NCI-H2081 (cell line): ENCODE data around the gene PLA1A.
A peak's percentile ranks its signal among the peaks of the same experiment; 100 is the strongest.
"Not testable (repeated sequence)": the region's sequence is repeated elsewhere in the genome, so short reads cannot be mapped to it uniquely, and the experiment has no call there.

Experiments used
- DNase-seq, 2 experiments: peaks; one replicate each; lab custom pipeline; 2025; lab: John Stamatoyannopoulos, UW

Gene PLA1A

DNA sequence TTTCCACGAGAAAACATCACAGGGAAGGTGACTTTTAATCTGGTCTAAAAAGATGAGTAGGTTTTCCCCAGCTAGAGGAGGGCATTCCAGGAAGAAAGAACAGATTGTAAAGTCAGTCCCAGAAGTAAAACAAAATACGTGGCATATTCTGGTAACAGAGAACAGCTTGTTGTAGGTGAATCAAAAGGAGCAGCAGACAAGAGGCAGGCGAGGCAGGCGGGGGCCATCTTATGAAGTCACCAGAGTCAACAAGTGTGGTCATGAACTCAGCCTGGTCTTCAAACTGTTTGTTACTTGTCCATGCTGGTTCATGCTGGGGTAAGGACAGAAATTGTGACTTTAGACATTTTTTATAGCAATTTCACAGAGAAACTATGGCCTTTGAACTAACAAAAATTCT is 66.7 kb downstream of the PLA1A start:
- no peak for DNase-seq

DNA sequence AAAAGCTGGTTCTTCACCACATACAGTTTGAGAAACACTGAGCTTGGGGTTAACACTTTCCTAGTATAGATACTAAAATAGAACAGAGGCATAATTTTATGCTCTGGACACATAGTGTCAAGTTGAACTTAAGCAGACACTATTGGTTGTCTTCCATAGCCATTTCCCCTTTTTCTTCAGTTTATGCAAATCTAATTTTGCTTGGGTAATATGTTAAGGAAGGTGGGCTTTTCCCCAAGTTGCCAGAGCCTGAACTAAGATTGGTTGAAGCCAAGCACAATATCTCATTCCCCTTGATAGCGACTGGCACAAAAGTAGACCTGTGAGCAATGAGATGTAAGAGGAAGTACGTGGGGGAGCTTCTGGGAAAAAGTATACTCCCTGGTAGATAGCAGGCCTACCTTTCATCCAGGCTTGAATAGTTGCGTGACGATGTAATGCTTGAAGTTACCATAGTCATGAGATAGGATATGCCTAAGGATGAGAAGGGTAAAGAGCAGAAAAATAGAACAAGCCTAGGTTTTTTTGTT is 67.2 kb downstream of the PLA1A start:
- DNase-seq, result no peak

DNA sequence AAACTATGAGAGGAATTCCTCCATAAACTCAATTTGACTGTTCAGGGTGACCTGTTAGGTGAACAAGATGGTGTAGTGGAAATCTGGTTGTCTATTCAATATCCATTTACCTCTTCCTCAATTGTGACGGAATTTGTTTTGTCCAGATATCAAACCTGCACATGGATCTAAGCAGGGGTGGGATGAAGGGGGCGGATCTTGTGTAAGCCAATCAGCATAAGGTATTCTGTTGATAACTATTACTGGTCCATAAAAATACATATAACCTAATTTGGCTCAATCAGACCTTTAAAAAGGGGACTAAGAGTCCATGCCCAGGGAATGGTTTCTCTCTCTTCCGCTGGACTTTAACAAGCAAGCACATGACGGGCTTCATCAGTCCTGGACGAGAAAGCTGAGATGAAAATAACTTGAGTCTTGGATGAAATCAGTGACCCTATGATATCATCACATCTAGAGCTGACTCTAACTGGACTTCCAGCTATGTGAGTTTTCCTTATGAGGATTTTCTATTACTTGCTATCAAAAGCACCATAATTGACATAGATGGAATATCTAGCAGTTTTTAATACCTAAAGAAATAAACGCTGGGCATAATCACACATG is 68.4 kb downstream of the PLA1A start:
- DNase-seq, result no peak

DNA sequence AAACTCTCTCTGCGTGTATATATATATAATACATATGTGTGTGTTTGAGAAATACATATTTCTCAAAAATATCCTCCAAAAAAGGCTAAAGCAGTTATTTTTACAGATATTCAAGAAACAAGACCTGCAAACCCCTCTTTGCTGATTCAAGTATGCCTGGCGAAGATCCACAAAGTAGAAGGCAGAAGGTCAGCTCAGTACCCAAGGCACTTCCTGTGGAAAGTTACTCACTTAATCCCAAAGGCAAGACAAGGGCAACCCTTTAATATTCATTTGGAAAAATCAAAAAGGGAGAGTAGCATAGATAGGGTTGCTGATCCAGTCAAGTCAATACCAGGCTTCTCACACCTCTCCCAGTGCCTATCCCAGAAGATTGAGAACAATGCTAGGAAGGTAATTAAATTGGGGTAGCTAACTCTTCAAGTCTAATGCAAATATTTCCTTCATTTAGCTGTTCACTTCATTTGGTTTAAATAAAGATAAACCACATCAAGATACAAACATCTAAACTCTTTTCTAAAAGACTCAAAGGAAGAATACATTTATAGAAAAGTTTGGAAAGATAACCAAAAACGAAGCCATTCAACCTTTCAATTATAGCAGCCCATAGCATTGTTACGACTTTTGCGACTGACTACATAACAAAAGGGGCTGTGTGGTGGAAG is 72.4 kb downstream of the PLA1A start:
- no peak for DNase-seq

DNA sequence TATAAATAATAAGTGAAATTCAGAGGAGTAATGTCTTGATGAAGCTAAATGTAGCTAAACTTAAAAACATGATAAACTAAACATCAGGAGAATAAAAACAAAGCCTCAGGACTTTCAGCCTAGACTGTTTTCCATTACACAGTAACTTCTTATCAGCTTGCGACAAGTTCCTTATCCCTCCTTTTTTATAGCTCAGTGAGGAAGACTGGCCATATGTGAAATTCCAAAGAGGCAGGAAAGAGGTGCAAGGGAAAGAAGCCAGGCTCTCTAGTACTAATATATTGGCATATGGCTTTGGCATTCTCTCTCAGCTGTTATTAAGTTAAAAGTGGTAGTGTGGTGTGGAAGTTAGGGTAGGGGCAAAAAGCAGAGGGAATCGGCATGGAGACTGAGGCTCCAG is 75.1 kb downstream of the PLA1A start:
- no peak for DNase-seq

DNA sequence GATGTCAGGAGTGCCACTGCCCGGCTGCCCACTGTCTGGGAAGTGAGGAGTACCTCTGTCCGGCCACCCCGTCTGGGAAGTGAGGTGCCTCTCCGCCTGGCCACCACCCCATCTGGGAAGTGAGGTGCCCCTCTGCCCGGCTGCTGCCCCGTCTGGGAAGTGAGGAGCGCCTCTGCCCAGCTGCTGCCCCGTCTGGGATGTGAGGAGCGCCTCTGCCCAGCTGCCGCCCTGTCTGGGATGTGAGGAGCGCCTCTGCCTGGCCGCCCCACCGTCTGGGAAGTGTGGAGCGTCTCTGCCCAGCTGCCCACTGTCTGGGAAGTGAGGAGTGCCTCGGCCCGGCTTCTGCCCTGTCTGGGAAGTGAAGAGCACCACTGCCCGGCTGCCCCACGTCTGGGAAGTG is 76.2 kb downstream of the PLA1A start:
- DNase-seq, result no peak

DNA sequence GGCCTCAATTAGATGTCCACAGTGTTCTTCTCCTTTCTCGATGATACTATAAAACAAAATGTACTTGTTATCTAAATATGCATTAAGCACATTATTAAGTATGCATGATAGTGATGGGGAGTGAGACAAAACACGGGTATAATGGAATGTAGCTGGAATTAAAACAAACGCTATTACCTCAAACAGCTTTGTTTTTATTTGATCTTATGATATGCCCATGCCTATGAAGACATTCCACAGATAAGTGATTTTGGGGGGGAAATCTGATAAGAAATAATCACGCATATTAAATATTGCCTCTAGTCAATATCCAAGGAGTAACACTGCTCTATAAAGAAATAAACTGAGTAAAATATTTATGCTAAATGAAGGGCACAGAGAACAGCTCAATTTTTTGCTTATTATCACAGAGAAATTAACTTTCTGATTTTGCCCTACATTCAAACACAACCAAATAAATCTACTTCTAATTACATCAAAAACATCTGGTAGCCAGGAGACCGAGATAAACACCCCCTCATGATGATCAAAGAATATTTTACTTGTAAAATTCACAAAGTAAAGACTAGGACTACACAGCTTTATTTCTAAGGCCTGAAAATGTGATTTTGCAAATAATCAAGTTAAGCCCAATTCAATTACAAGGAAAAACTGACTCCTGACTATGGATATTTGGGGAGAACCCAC is 77.6 kb downstream of the PLA1A start:
- DNase-seq, result no peak

DNA sequence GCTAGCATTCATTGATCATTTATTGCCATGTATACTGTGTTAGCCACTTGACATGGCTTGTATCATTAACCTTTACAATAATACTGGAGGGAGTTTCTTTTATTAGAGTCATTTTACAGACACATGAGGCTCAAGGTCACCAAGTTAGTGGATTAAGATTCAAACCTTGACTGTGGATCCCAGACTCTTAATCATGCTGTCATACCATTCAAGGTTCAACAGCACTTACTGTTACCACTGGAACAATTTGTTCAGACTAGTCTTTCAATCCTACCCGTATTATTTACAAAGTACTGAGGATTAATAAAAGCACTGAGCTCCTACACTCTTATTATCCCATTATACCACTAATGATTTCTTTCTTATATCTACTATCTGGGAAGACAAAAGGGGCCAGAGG is 78.3 kb downstream of the PLA1A start:
- no peak for DNase-seq

DNA sequence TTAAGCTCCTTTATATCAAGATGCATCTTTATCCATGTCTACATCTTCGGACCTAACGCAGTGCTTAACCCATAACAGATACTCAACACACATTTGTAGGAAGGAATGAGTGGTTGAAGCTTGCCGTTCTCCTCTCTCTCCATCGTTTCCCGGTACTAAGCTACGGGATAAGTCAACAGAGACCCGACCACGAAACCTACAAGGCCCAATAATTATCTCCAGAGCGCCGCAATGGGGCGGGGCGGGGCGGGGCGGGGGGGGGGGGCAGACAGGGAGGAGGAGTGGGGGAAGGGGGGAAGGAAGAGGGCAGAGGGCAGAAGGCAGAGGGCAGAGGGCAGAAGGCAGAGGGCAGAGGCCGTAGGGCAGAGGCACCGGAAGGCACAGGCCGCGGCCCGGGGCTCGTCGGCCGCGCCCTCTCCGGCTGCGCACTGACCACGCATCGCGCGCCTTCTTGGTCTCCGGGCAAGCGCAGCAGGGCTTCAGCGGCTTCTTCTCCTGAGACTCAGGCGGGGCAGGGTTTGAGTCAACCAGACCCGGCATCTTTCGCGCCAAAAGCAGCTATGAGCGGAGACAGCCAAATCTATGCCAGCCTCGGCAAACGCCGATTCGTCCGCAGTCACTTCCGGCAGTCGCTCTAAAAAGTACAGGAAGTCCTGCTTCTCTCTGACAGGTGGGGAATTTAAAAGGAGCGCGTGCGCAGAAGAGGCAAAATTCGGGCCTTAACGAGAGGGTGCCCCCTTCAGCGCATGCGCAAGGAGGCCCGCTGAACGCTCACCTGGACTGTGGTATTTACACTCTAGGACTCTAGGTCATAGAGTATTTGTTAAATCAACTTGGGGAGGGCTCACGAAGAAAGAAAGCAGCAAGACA is 79.3 kb downstream of the PLA1A start, which contains the start of gene COX17:
Gene COX17, minus strand, starts transcription at position 636 of the 870 bp plus-strand sequence. Its CDS starts 96 bp downstream, at position 540.
- peak; percentile 97 to 98 for DNase-seq

DNA sequence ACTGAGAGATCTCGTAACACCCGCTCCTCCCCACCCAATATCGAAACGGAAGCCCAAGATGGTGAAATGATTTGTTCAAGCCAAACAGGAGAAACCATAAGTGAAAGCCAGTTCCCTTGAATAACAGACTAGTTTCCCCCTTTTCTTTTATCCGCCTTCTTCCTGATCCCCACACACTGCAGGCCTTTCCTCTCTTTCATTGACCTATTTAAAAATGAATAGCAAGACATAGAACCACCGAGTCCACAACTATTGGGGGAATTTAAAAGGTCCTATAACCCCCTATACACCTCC is 79.9 kb downstream of the PLA1A start:
- DNase-seq, result no peak

DNA sequence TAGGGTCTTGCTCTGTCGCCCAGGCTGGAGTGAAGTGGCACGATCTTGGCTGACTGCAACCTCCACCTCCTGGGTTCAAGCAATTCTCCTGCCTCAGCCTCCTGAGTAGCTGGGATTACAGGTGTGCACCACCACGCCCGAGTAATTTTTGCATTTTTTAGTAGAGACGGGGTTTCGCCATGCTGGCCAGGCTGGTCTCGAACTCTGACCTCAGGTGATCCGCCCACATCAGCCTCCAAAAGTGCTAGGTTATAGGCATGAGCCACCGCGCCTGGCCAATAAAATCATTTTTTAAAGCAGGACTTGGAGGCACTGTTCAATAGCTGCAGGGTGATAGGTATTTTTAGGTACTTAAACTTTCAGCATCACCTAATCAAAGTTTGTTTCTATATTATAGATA is 80.5 kb downstream of the PLA1A start:
- not testable (repeated sequence) for DNase-seq
